Measurements from ENCODE around the gene ADGRL3. TPM values are rescaled to one million over a fixed set of nuclear protein-coding genes. Genes with fewer than 3 reads are reported as not detected.

The ADGRL3 gene
- total and polyA plus RNA-seq, 9 donors, result 0.88 to 9.5 (median 2.5) TPM

DNA sequence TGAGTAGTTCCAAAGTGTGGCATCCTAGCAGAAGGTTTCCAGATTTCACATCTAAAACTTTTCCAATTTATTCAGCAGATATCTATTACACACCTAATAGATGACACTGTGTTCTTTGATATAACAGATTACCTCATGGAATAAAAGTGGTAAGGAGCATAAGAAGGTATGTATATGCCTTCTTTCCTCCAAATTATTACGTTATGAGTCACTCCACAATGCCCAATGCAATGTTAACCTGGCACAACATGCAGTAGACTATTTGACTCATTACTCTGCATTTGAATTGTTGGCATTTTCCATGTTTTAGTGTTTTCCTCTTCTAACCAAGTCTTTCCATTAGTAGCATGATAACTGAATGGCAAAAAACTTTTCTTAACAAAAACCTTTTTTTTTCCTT, 383.6 kb downstream of the ADGRL3 start:
- DNase-seq, result no peak
- WGBS, 3 donors, result 93 to 98% (median 96%) methylated on average over 1 of the region's 1 CpG
- TF ChIP-seq POLR2A (IDR thresholded peaks at IDR 0.05) (no peak), EP300 (IDR thresholded peaks at IDR 0.05) (no peak)
- TF ChIP-seq, protein P1, sequence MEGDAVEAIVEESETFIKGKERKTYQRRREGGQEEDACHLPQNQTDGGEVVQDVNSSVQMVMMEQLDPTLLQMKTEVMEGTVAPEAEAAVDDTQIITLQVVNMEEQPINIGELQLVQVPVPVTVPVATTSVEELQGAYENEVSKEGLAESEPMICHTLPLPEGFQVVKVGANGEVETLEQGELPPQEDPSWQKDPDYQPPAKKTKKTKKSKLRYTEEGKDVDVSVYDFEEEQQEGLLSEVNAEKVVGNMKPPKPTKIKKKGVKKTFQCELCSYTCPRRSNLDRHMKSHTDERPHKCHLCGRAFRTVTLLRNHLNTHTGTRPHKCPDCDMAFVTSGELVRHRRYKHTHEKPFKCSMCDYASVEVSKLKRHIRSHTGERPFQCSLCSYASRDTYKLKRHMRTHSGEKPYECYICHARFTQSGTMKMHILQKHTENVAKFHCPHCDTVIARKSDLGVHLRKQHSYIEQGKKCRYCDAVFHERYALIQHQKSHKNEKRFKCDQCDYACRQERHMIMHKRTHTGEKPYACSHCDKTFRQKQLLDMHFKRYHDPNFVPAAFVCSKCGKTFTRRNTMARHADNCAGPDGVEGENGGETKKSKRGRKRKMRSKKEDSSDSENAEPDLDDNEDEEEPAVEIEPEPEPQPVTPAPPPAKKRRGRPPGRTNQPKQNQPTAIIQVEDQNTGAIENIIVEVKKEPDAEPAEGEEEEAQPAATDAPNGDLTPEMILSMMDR (IDR thresholded peaks at IDR 0.05), result no peak
- Histone ChIP-seq H3K27me3 (no peaks in the 10 kb centered on the region), H3K4me1 (ENCODE audit: insufficient read depth) (no peaks in the 10 kb centered on the region), H3K9me3 (no peaks in the 10 kb centered on the region), H3K36me3 (no peaks in the 10 kb centered on the region), H3K4me3 (no peak overlapping the region), H3K27ac (no peak overlapping the region)
- intact Hi-C loops (cut with DNase I), result no loop called here

- Histone ChIP-seq H3K4me3 (no peak overlapping the region), H3K36me3 (no peaks in the 10 kb centered on the region), H3K4me1 (ENCODE audit: insufficient read depth) (no peaks in the 10 kb centered on the region), H3K27me3 (no peaks in the 10 kb centered on the region), H3K27ac (no peak overlapping the region), H3K9me3 (no peaks in the 10 kb centered on the region)
- intact Hi-C loops (cut with DNase I), result no loop called here
- no peak for TF ChIP-seq EP300 (IDR thresholded peaks at IDR 0.05)
- no peak for TF ChIP-seq POLR2A (IDR thresholded peaks at IDR 0.05)
- TF ChIP-seq, protein P1 (IDR thresholded peaks at IDR 0.05), result no peak
- DNase-seq, result no peak
- 84 to 88% (median 86%) methylated on average over 5 of the region's 5 CpGs for WGBS, 3 donors
Measured at GRCh38 chr4:61588621-61589402, 388.7 kb downstream of the ADGRL3 start.

- no peaks in the 10 kb centered on the region for H3K36me3 ChIP-seq
- intact Hi-C loops (cut with DNase I), result no loop called here
- no peak for TF ChIP-seq EP300 (IDR thresholded peaks at IDR 0.05)
- TF ChIP-seq, protein P1 (IDR thresholded peaks at IDR 0.05), result no peak
- TF ChIP-seq POLR2A (IDR thresholded peaks at IDR 0.05), result no peak
- no peak for DNase-seq
- H3K27me3 ChIP-seq, result no peaks in the 10 kb centered on the region
- 85 to 91% (median 87%) methylated on average over 5 of the region's 5 CpGs for WGBS, 3 donors
- no peaks in the 10 kb centered on the region for H3K9me3 ChIP-seq
- no peak overlapping the region for H3K27ac ChIP-seq
- H3K4me3 ChIP-seq, result no peak overlapping the region
- no peaks in the 10 kb centered on the region for H3K4me1 ChIP-seq (ENCODE audit: insufficient read depth)
Measured at GRCh38 chr4:61590881-61591280, 390.8 kb downstream of the ADGRL3 start.

GRCh38 chr4:61596606-61597340, 396.6 kb downstream of the ADGRL3 start:
- Histone ChIP-seq H3K4me1 (ENCODE audit: insufficient read depth) (no peaks in the 10 kb centered on the region), H3K27me3 (no peaks in the 10 kb centered on the region), H3K4me3 (no peak overlapping the region), H3K27ac (no peak overlapping the region), H3K9me3 (no peaks in the 10 kb centered on the region), H3K36me3 (no peaks in the 10 kb centered on the region)
- DNase-seq, result no peak
- no peak for TF ChIP-seq EP300 (IDR thresholded peaks at IDR 0.05)
- no peak for TF ChIP-seq POLR2A (IDR thresholded peaks at IDR 0.05)
- TF ChIP-seq, protein P1 (IDR thresholded peaks at IDR 0.05), result no peak
- WGBS, 3 donors, result 56 to 67% (median 59%) methylated on average over 5 of the region's 5 CpGs
- intact Hi-C loops (cut with DNase I), result no loop called here
